A549 (cell line): Measurements from ENCODE around the gene IFIH1.

ENCODE experiments used
- CTCF ChIP-seq: fragments of >200 bp; sonication (Bioruptor Twin); formaldehyde crosslinking; IDR thresholded peaks from 3 replicates; pipeline ENCODE4 v1.5.1; 2016
- POLR2A ChIP-seq: IDR thresholded peaks from 2 replicates; pipeline ENCODE4 v1.6.1; 2012; ENCODE audit warnings: mild to moderate bottlenecking, low read length
- RAD21 ChIP-seq, 2 experiments: fragments of >200 bp in 1 of 2; sonication (Bioruptor Twin) in 1 of 2; formaldehyde crosslinking in 1 of 2; IDR thresholded peaks in 1 of 2; conservative IDR thresholded peaks in 1 of 2; 2 replicates in 1 of 2; 3 replicates in 1 of 2; pipeline ENCODE4 v1.6.1; 2012 to 2018; ENCODE audit warnings: inconsistent platforms in 1 of 2

- TF ChIP-seq RAD21 (conservative IDR thresholded peaks at IDR 0.05 in 1 of 2, IDR thresholded peaks at IDR 0.05 in 1 of 2) (no peak), POLR2A (no peak), CTCF (no peak)
Measured at GRCh38 chr2:162267996-162268395, 50.5 kb downstream of the IFIH1 start.
